Measurements from ENCODE around the gene OR1M1. TPM values are rescaled to one million over a fixed set of nuclear protein-coding genes. Genes with fewer than 3 reads are reported as not detected.

Gene OR1M1
- total RNA-seq, 1 donor from 2014 or later: not detected

- FAIRE-seq (no peak), DNase-seq (ENCODE audit: low read depth) (no peak)
- no peak for TF ChIP-seq CTCF (IDR thresholded peaks at IDR 0.05; ENCODE audit: insufficient read depth, low read length, severe bottlenecking)
- no peaks in the 10 kb centered on the region for H3K36me3 ChIP-seq (ENCODE audit: control insufficient read depth, insufficient read depth, low read length)
- no peak within 1 kb of the TSS for H3K4me3 ChIP-seq (ENCODE audit: low read depth, low read length)
- no peaks in the 10 kb centered on the region for H3K27me3 ChIP-seq (ENCODE audit: control insufficient read depth, insufficient read depth, low read length)
Observed at GRCh38 chr19:9126900-9127405, 40.1 kb downstream of the OR1M1 start, which contains the start of gene OR7G3. OR7G3 (minus strand) TSS chr19:9126950; CDS start chr19:9126950, 0 bp downstream.

GRCh38 chr19:9128171-9128570 lies 41.3 kb downstream of the OR1M1 start:
- H3K36me3 ChIP-seq (ENCODE audit: control insufficient read depth, insufficient read depth, low read length): no peaks in the 10 kb centered on the region
- FAIRE-seq (no peak), DNase-seq (ENCODE audit: low read depth) (peak; percentile 58)
- TF ChIP-seq CTCF (IDR thresholded peaks at IDR 0.05; ENCODE audit: insufficient read depth, low read length, severe bottlenecking): no peak
- no peak overlapping the region for H3K4me3 ChIP-seq (ENCODE audit: low read depth, low read length)
- no peaks in the 10 kb centered on the region for H3K27me3 ChIP-seq (ENCODE audit: control insufficient read depth, insufficient read depth, low read length)

- Histone ChIP-seq H3K36me3 (ENCODE audit: control insufficient read depth, insufficient read depth, low read length) (no peaks in the 10 kb centered on the region), H3K27me3 (ENCODE audit: control insufficient read depth, insufficient read depth, low read length) (no peaks in the 10 kb centered on the region), H3K4me3 (ENCODE audit: low read depth, low read length) (no peak overlapping the region)
- no peak for TF ChIP-seq CTCF (IDR thresholded peaks at IDR 0.05; ENCODE audit: insufficient read depth, low read length, severe bottlenecking)
- FAIRE-seq (no peak), DNase-seq (ENCODE audit: low read depth) (no peak)
Observed at GRCh38 chr19:9130965-9131364, 44.1 kb downstream of the OR1M1 start.

GRCh38 chr19:9132422-9132821 lies 45.6 kb downstream of the OR1M1 start:
- TF ChIP-seq CTCF (IDR thresholded peaks at IDR 0.05; ENCODE audit: insufficient read depth, low read length, severe bottlenecking): no peak
- DNase-seq (ENCODE audit: low read depth) (no peak), FAIRE-seq (no peak)
- Histone ChIP-seq H3K36me3 (ENCODE audit: control insufficient read depth, insufficient read depth, low read length) (no peaks in the 10 kb centered on the region), H3K4me3 (ENCODE audit: low read depth, low read length) (no peak overlapping the region), H3K27me3 (ENCODE audit: control insufficient read depth, insufficient read depth, low read length) (no peaks in the 10 kb centered on the region)

- H3K27me3 ChIP-seq (ENCODE audit: control insufficient read depth, insufficient read depth, low read length): no peaks in the 10 kb centered on the region
- H3K4me3 ChIP-seq (ENCODE audit: low read depth, low read length): peak overlapping the region; percentile 81
- FAIRE-seq (no peak), DNase-seq (ENCODE audit: low read depth) (no peak)
- H3K36me3 ChIP-seq (ENCODE audit: control insufficient read depth, insufficient read depth, low read length): no peaks in the 10 kb centered on the region
- TF ChIP-seq CTCF (IDR thresholded peaks at IDR 0.05; ENCODE audit: insufficient read depth, low read length, severe bottlenecking): no peak
Observed at GRCh38 chr19:9139609-9140158, 52.8 kb downstream of the OR1M1 start.
